Measurements from ENCODE around the gene UCKL1.

The UCKL1 gene

GRCh38 chr20:63953764-63954429, 2.3 kb downstream of the UCKL1 start:
- Histone ChIP-seq H4K12ac (ENCODE audit: low read depth, low read length) (no peak overlapping the region), H2AFZ (ENCODE audit: insufficient read depth, low read length, poor library complexity) (no peak overlapping the region), H4K91ac (ENCODE audit: low read depth, low read length) (no peak overlapping the region), H3K4ac (ENCODE audit: low read depth, low read length) (peak overlapping the region; percentile 66), H4K8ac (ENCODE audit: low read depth, low read length) (no peak overlapping the region), H3K27ac (ENCODE audit: low read depth, low read length) (no peak overlapping the region), H3K4me3 (ENCODE audit: low read depth, low read length) (no peak overlapping the region), H3K79me1 (ENCODE audit: low read length) (peaks cover 10% of the 10 kb centered on the region), H3K9ac (ENCODE audit: low read length) (no peak overlapping the region), H3K4me1 (ENCODE audit: control insufficient read depth in 1 of 2, insufficient read depth in 2 of 2, low read length in 2 of 2) (peaks cover 26 to 32% of the 10 kb centered on the region in 2 experiments), H3K18ac (ENCODE audit: low read length) (peak overlapping the region; percentile 25), H2BK12ac (ENCODE audit: low read length) (no peak overlapping the region), H3K4me2 (ENCODE audit: low read length) (no peak overlapping the region), H3K79me2 (ENCODE audit: control insufficient read depth, insufficient read depth, low read length, poor library complexity) (peaks cover 22% of the 10 kb centered on the region), H3K27me3 (ENCODE audit: insufficient read depth, low read length) (no peaks in the 10 kb centered on the region), H2BK5ac (ENCODE audit: low read depth, low read length, poor library complexity) (no peak overlapping the region), H3K9me3 (ENCODE audit: insufficient read depth, low read depth, low read length) (no peaks in the 10 kb centered on the region), H3K14ac (ENCODE audit: low read length) (no peak overlapping the region), H2BK120ac (ENCODE audit: insufficient read depth, low read length, poor library complexity) (no peak overlapping the region), H3K23ac (ENCODE audit: low read length) (no peak overlapping the region), H3K36me3 (ENCODE audit: control insufficient read depth in 1 of 2, insufficient read depth in 2 of 2, low read length in 2 of 2) (peaks cover 15 to 17% of the 10 kb centered on the region in 2 experiments), H2AK5ac (ENCODE audit: low read length) (no peak overlapping the region)
- DNase-seq = no peak
- WGBS (ENCODE audit: extremely low coverage, insufficient coverage, insufficient read length) = no CpG with 5 or more reads among the region's 13 CpGs

- Histone ChIP-seq H3K4me2 (ENCODE audit: low read length) (no peak overlapping the region), H4K91ac (ENCODE audit: low read depth, low read length) (no peak overlapping the region), H3K9me3 (ENCODE audit: insufficient read depth, low read depth, low read length) (no peaks in the 10 kb centered on the region), H4K12ac (ENCODE audit: low read depth, low read length) (no peak overlapping the region), H2BK5ac (ENCODE audit: low read depth, low read length, poor library complexity) (no peak overlapping the region), H3K18ac (ENCODE audit: low read length) (no peak overlapping the region), H2BK12ac (ENCODE audit: low read length) (no peak overlapping the region), H3K14ac (ENCODE audit: low read length) (no peak overlapping the region), H3K9ac (ENCODE audit: low read length) (no peak overlapping the region), H3K4me3 (ENCODE audit: low read depth, low read length) (no peak overlapping the region), H3K79me2 (ENCODE audit: control insufficient read depth, insufficient read depth, low read length, poor library complexity) (peaks cover 22% of the 10 kb centered on the region), H3K23ac (ENCODE audit: low read length) (no peak overlapping the region), H3K36me3 (ENCODE audit: control insufficient read depth in 1 of 2, insufficient read depth in 2 of 2, low read length in 2 of 2) (peaks cover 13 to 17% of the 10 kb centered on the region in 2 experiments), H3K4ac (ENCODE audit: low read depth, low read length) (peak overlapping the region; percentile 2), H2AFZ (ENCODE audit: insufficient read depth, low read length, poor library complexity) (no peak overlapping the region), H3K79me1 (ENCODE audit: low read length) (peaks cover 10% of the 10 kb centered on the region), H3K27me3 (ENCODE audit: insufficient read depth, low read length) (no peaks in the 10 kb centered on the region), H3K4me1 (ENCODE audit: control insufficient read depth in 1 of 2, insufficient read depth in 2 of 2, low read length in 2 of 2) (peaks cover 27 to 34% of the 10 kb centered on the region in 2 experiments), H4K8ac (ENCODE audit: low read depth, low read length) (no peak overlapping the region), H2AK5ac (ENCODE audit: low read length) (no peak overlapping the region), H2BK120ac (ENCODE audit: insufficient read depth, low read length, poor library complexity) (no peak overlapping the region), H3K27ac (ENCODE audit: low read depth, low read length) (no peak overlapping the region)
- peak in 1 of 2 donors; percentile 24 for DNase-seq
- WGBS (ENCODE audit: extremely low coverage, insufficient coverage, insufficient read length) = no CpG with 5 or more reads among the region's 14 CpGs
Measured at GRCh38 chr20:63952769-63953168, 3.4 kb downstream of the UCKL1 start.

- Histone ChIP-seq H4K12ac (ENCODE audit: low read depth, low read length) (no peak overlapping the region), H3K79me2 (ENCODE audit: control insufficient read depth, insufficient read depth, low read length, poor library complexity) (peaks cover 25% of the 10 kb centered on the region), H3K4me1 (ENCODE audit: control insufficient read depth in 1 of 2, insufficient read depth in 2 of 2, low read length in 2 of 2) (peaks cover 27 to 29% of the 10 kb centered on the region in 2 experiments), H2AFZ (ENCODE audit: insufficient read depth, low read length, poor library complexity) (no peak overlapping the region), H3K36me3 (ENCODE audit: control insufficient read depth in 1 of 2, insufficient read depth in 2 of 2, low read length in 2 of 2) (peaks cover 13 to 17% of the 10 kb centered on the region in 2 experiments), H3K9me3 (ENCODE audit: insufficient read depth, low read depth, low read length) (no peaks in the 10 kb centered on the region), H3K14ac (ENCODE audit: low read length) (no peak overlapping the region), H3K27me3 (ENCODE audit: insufficient read depth, low read length) (no peaks in the 10 kb centered on the region), H2AK5ac (ENCODE audit: low read length) (no peak overlapping the region), H2BK5ac (ENCODE audit: low read depth, low read length, poor library complexity) (no peak overlapping the region), H3K27ac (ENCODE audit: low read depth, low read length) (no peak overlapping the region), H3K9ac (ENCODE audit: low read length) (no peak overlapping the region), H3K79me1 (ENCODE audit: low read length) (peaks cover 10% of the 10 kb centered on the region), H3K23ac (ENCODE audit: low read length) (no peak overlapping the region), H3K4ac (ENCODE audit: low read depth, low read length) (peak overlapping the region; percentile 2), H2BK120ac (ENCODE audit: insufficient read depth, low read length, poor library complexity) (no peak overlapping the region), H3K4me2 (ENCODE audit: low read length) (no peak overlapping the region), H4K8ac (ENCODE audit: low read depth, low read length) (no peak overlapping the region), H4K91ac (ENCODE audit: low read depth, low read length) (no peak overlapping the region), H2BK12ac (ENCODE audit: low read length) (no peak overlapping the region), H3K18ac (ENCODE audit: low read length) (no peak overlapping the region), H3K4me3 (ENCODE audit: low read depth, low read length) (no peak overlapping the region)
- WGBS (ENCODE audit: extremely low coverage, insufficient coverage, insufficient read length) = no CpG with 5 or more reads among the region's 15 CpGs
- no peak for DNase-seq
Measured at GRCh38 chr20:63952210-63952535, 4.0 kb downstream of the UCKL1 start.

- no CpG with 5 or more reads among the region's 17 CpGs for WGBS (ENCODE audit: extremely low coverage, insufficient coverage, insufficient read length)
Measured at GRCh38 chr20:63951398-63952209, 4.6 kb downstream of the UCKL1 start.

More at GRCh38 chr20:63951398-63952209, 4.6 kb downstream of the UCKL1 start:
- H3K36me3 ChIP-seq (ENCODE audit: control insufficient read depth in 1 of 2, insufficient read depth in 2 of 2, low read length in 2 of 2) = peaks cover 13 to 17% of the 10 kb centered on the region in 2 experiments
- H4K8ac ChIP-seq (ENCODE audit: low read depth, low read length) = no peak overlapping the region
- no peak overlapping the region for H2BK120ac ChIP-seq (ENCODE audit: insufficient read depth, low read length, poor library complexity)
- DNase-seq = no peak
- H3K9ac ChIP-seq (ENCODE audit: low read length) = no peak overlapping the region
- no peak overlapping the region for H4K12ac ChIP-seq (ENCODE audit: low read depth, low read length)
- peaks cover 25% of the 10 kb centered on the region for H3K79me2 ChIP-seq (ENCODE audit: control insufficient read depth, insufficient read depth, low read length, poor library complexity)
- no peak overlapping the region for H2BK12ac ChIP-seq (ENCODE audit: low read length)
- no peaks in the 10 kb centered on the region for H3K9me3 ChIP-seq (ENCODE audit: insufficient read depth, low read depth, low read length)
- no peak overlapping the region for H3K23ac ChIP-seq (ENCODE audit: low read length)
- no peak overlapping the region for H3K18ac ChIP-seq (ENCODE audit: low read length)
- peaks cover 10% of the 10 kb centered on the region for H3K79me1 ChIP-seq (ENCODE audit: low read length)
- H4K91ac ChIP-seq (ENCODE audit: low read depth, low read length) = no peak overlapping the region
- H3K4ac ChIP-seq (ENCODE audit: low read depth, low read length) = peak overlapping the region; percentile 30
- peaks cover 27% of the 10 kb centered on the region in 2 experiments for H3K4me1 ChIP-seq (ENCODE audit: control insufficient read depth in 1 of 2, insufficient read depth in 2 of 2, low read length in 2 of 2)
- H3K4me2 ChIP-seq (ENCODE audit: low read length) = no peak overlapping the region
- no peak overlapping the region for H3K4me3 ChIP-seq (ENCODE audit: low read depth, low read length)
- no peak overlapping the region for H3K27ac ChIP-seq (ENCODE audit: low read depth, low read length)
- no peak overlapping the region for H2BK5ac ChIP-seq (ENCODE audit: low read depth, low read length, poor library complexity)
- no peak overlapping the region for H2AFZ ChIP-seq (ENCODE audit: insufficient read depth, low read length, poor library complexity)
- H2AK5ac ChIP-seq (ENCODE audit: low read length) = no peak overlapping the region
- no peaks in the 10 kb centered on the region for H3K27me3 ChIP-seq (ENCODE audit: insufficient read depth, low read length)
- no peak overlapping the region for H3K14ac ChIP-seq (ENCODE audit: low read length)
